Middle frontal gyrus (tissue), 1 donor: ENCODE measurements around the gene ZSCAN2.

Experiments
- DNase-seq: peaks from one replicate; pipeline ENCODE4 v3.0.0-alpha.2; 2015; ENCODE audit warnings: low spot score; ENCODE audit errors: extremely low spot score

ZSCAN2 gene

DNA sequence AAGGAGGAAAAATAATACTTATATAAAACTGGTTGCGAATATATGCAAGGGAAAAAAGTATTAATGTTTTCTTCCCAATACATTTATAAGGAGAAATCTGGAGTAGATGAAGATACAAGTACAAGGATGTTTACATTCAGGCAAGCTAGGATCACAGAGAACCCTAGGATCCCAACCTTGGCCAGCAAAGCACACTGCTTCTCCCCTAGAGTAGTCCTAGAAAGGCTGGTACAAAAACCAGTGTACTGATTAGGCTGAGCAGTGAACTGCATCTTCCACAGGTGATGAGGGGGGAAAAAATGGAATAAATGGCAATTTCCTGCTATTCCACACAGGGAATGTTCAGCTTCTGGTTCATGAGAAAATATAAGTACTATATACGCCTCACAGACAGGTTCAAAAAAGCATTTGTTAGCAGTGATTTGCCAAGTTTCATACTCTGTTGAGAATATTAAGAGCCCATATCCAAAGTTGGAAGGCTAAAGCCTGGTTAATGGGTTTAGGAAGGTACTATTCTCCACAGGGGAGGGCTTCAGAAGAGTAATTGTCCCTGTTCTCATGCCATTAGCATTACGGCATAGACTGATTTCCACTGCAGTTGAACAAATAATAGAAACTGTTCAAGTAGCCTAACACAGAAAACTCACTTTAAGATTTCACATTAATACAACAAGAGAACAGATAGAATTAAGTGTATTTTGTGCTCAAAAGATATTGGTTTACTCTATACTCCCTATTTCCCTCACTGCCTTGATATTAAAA lies 67.6 kb downstream of the ZSCAN2 start:
- no peak for DNase-seq

DNA sequence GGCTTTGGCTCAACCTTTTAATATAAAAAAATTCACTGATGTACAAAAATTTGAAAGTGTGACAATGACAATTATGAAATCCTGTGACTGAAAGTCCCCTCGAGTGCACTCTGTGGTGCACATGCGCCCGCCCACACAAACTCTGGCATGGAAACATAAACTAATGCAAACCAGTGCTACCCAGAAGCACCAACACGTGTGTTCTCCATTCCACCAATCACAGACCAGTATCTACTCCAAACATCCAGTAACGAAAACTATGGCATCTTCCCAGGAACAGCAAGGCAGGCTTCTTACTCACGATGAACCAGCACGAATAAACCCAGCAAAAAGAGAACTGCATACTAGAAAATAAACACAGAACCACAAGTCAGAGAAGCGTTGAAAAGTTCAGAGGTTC lies 68.9 kb downstream of the ZSCAN2 start:
- no peak for DNase-seq

GRCh38 chr15:84671211-84671610 lies 70.4 kb downstream of the ZSCAN2 start:
- DNase-seq: no peak
